ENCODE results near the gene GPC4.

GPC4 gene

GRCh38 chrX:133346026-133346425 lies 69.3 kb downstream of the GPC4 start:
- no peak for TF ChIP-seq SUZ12 (IDR thresholded peaks at IDR 0.05; ENCODE audit: extremely low read depth, insufficient read depth, insufficient read length)
- DNase-seq (ENCODE audit: low read depth, low spot score) = no peak

GRCh38 chrX:133339566-133339965 lies 75.7 kb downstream of the GPC4 start:
- peaks cover 11% of the 10 kb centered on the region for H3K36me3 ChIP-seq (ENCODE audit: insufficient read depth, insufficient read length, low read length)
- no peak for TF ChIP-seq YY1 (IDR thresholded peaks at IDR 0.05; ENCODE audit: insufficient read depth, insufficient read length)
- no peak for TF ChIP-seq ZNF274 (IDR thresholded peaks at IDR 0.05; ENCODE audit: low read depth, low read length)
- TF ChIP-seq SUZ12 (IDR thresholded peaks at IDR 0.05; ENCODE audit: extremely low read depth, insufficient read depth, insufficient read length) = no peak
- H3K9me3 ChIP-seq (ENCODE audit: insufficient read depth, low read length) = no peaks in the 10 kb centered on the region
- H3K27me3 ChIP-seq (ENCODE audit: insufficient read depth, insufficient read length) = no peaks in the 10 kb centered on the region
- no peak overlapping the region for H3K9ac ChIP-seq (ENCODE audit: insufficient read length, low read depth)
- H3K4me3 ChIP-seq (ENCODE audit: insufficient read length, low read depth) = no peak overlapping the region
- no peak for DNase-seq (ENCODE audit: low read depth, low spot score)
- no peaks in the 10 kb centered on the region for H3K4me1 ChIP-seq (ENCODE audit: insufficient read depth, insufficient read length)

More at GRCh38 chrX:133346026-133346425, 69.3 kb downstream of the GPC4 start:
- H3K4me1 ChIP-seq (ENCODE audit: insufficient read depth, insufficient read length) = no peaks in the 10 kb centered on the region
- no peak overlapping the region for H3K4me3 ChIP-seq (ENCODE audit: insufficient read length, low read depth)
- H3K36me3 ChIP-seq (ENCODE audit: insufficient read depth, insufficient read length, low read length) = no peaks in the 10 kb centered on the region
- H3K9me3 ChIP-seq (ENCODE audit: insufficient read depth, low read length) = no peaks in the 10 kb centered on the region
- no peak overlapping the region for H3K9ac ChIP-seq (ENCODE audit: insufficient read length, low read depth)
- no peaks in the 10 kb centered on the region for H3K27me3 ChIP-seq (ENCODE audit: insufficient read depth, insufficient read length)

GRCh38 chrX:133337250-133337649 lies 78.0 kb downstream of the GPC4 start:
- no peaks in the 10 kb centered on the region for H3K27me3 ChIP-seq (ENCODE audit: insufficient read depth, insufficient read length)
- no peak for TF ChIP-seq ZNF274 (IDR thresholded peaks at IDR 0.05; ENCODE audit: low read depth, low read length)
- TF ChIP-seq YY1 (IDR thresholded peaks at IDR 0.05; ENCODE audit: insufficient read depth, insufficient read length) = no peak
- no peak for TF ChIP-seq SUZ12 (IDR thresholded peaks at IDR 0.05; ENCODE audit: extremely low read depth, insufficient read depth, insufficient read length)
- H3K36me3 ChIP-seq (ENCODE audit: insufficient read depth, insufficient read length, low read length) = peaks cover 14% of the 10 kb centered on the region
- H3K9me3 ChIP-seq (ENCODE audit: insufficient read depth, low read length) = no peaks in the 10 kb centered on the region
- no peak overlapping the region for H3K4me3 ChIP-seq (ENCODE audit: insufficient read length, low read depth)
- no peaks in the 10 kb centered on the region for H3K4me1 ChIP-seq (ENCODE audit: insufficient read depth, insufficient read length)
- DNase-seq (ENCODE audit: low read depth, low spot score) = no peak
- H3K9ac ChIP-seq (ENCODE audit: insufficient read length, low read depth) = no peak overlapping the region

GRCh38 chrX:133335027-133335426 lies 80.3 kb downstream of the GPC4 start:
- Histone ChIP-seq H3K4me3 (ENCODE audit: insufficient read length, low read depth) (no peak overlapping the region), H3K9ac (ENCODE audit: insufficient read length, low read depth) (no peak overlapping the region), H3K9me3 (ENCODE audit: insufficient read depth, low read length) (no peaks in the 10 kb centered on the region), H3K4me1 (ENCODE audit: insufficient read depth, insufficient read length) (no peaks in the 10 kb centered on the region), H3K36me3 (ENCODE audit: insufficient read depth, insufficient read length, low read length) (peaks cover 14% of the 10 kb centered on the region), H3K27me3 (ENCODE audit: insufficient read depth, insufficient read length) (no peaks in the 10 kb centered on the region)
- DNase-seq (ENCODE audit: low read depth, low spot score) = no peak
- no peak for TF ChIP-seq ZNF274 (IDR thresholded peaks at IDR 0.05; ENCODE audit: low read depth, low read length)
- no peak for TF ChIP-seq SUZ12 (IDR thresholded peaks at IDR 0.05; ENCODE audit: extremely low read depth, insufficient read depth, insufficient read length)
- TF ChIP-seq YY1 (IDR thresholded peaks at IDR 0.05; ENCODE audit: insufficient read depth, insufficient read length) = no peak

GRCh38 chrX:133333154-133333750 lies 82.0 kb downstream of the GPC4 start:
- Histone ChIP-seq H3K36me3 (ENCODE audit: insufficient read depth, insufficient read length, low read length) (peaks cover 5% of the 10 kb centered on the region), H3K9me3 (ENCODE audit: insufficient read depth, low read length) (no peaks in the 10 kb centered on the region), H3K27me3 (ENCODE audit: insufficient read depth, insufficient read length) (no peaks in the 10 kb centered on the region), H3K4me3 (ENCODE audit: insufficient read length, low read depth) (no peak overlapping the region), H3K4me1 (ENCODE audit: insufficient read depth, insufficient read length) (no peaks in the 10 kb centered on the region), H3K9ac (ENCODE audit: insufficient read length, low read depth) (no peak overlapping the region)
- DNase-seq (ENCODE audit: low read depth, low spot score) = no peak
- TF ChIP-seq SUZ12 (IDR thresholded peaks at IDR 0.05; ENCODE audit: extremely low read depth, insufficient read depth, insufficient read length) (no peak), YY1 (IDR thresholded peaks at IDR 0.05; ENCODE audit: insufficient read depth, insufficient read length) (no peak), ZNF274 (IDR thresholded peaks at IDR 0.05; ENCODE audit: low read depth, low read length) (no peak)

- no peak overlapping the region for H3K4me3 ChIP-seq (ENCODE audit: insufficient read length, low read depth)
- H3K4me1 ChIP-seq (ENCODE audit: insufficient read depth, insufficient read length) = no peaks in the 10 kb centered on the region
- H3K9ac ChIP-seq (ENCODE audit: insufficient read length, low read depth) = no peak overlapping the region
- H3K9me3 ChIP-seq (ENCODE audit: insufficient read depth, low read length) = no peaks in the 10 kb centered on the region
- no peak for DNase-seq (ENCODE audit: low read depth, low spot score)
- H3K36me3 ChIP-seq (ENCODE audit: insufficient read depth, insufficient read length, low read length) = peaks cover 5% of the 10 kb centered on the region
- H3K27me3 ChIP-seq (ENCODE audit: insufficient read depth, insufficient read length) = no peaks in the 10 kb centered on the region
- TF ChIP-seq ZNF274 (IDR thresholded peaks at IDR 0.05; ENCODE audit: low read depth, low read length) (no peak), YY1 (IDR thresholded peaks at IDR 0.05; ENCODE audit: insufficient read depth, insufficient read length) (no peak), SUZ12 (IDR thresholded peaks at IDR 0.05; ENCODE audit: extremely low read depth, insufficient read depth, insufficient read length) (no peak)
Measured at GRCh38 chrX:133332737-133333136, 82.6 kb downstream of the GPC4 start.

- H3K36me3 ChIP-seq (ENCODE audit: insufficient read depth, insufficient read length, low read length) = peaks cover 3% of the 10 kb centered on the region
- TF ChIP-seq ZNF274 (IDR thresholded peaks at IDR 0.05; ENCODE audit: low read depth, low read length) (no peak), YY1 (IDR thresholded peaks at IDR 0.05; ENCODE audit: insufficient read depth, insufficient read length) (no peak), SUZ12 (IDR thresholded peaks at IDR 0.05; ENCODE audit: extremely low read depth, insufficient read depth, insufficient read length) (no peak)
- H3K9me3 ChIP-seq (ENCODE audit: insufficient read depth, low read length) = no peaks in the 10 kb centered on the region
- H3K9ac ChIP-seq (ENCODE audit: insufficient read length, low read depth) = no peak overlapping the region
- H3K4me3 ChIP-seq (ENCODE audit: insufficient read length, low read depth) = no peak overlapping the region
- no peaks in the 10 kb centered on the region for H3K4me1 ChIP-seq (ENCODE audit: insufficient read depth, insufficient read length)
- H3K27me3 ChIP-seq (ENCODE audit: insufficient read depth, insufficient read length) = no peaks in the 10 kb centered on the region
- no peak for DNase-seq (ENCODE audit: low read depth, low spot score)
Measured at GRCh38 chrX:133330956-133331355, 84.3 kb downstream of the GPC4 start.

All from NT2/D1 (cell line).